Right renal pelvis (tissue), 4 donors: ENCODE data around the gene TMEM165. TPM values are rescaled to one million over a fixed set of nuclear protein-coding genes. Genes with fewer than 3 reads are reported as not detected.

Experiments used
- DNase-seq, 4 donors: peaks; one replicate each; pipeline ENCODE4 v3.0.0-alpha.2; 2013; ENCODE audit warnings: low read depth in 4 of 4, low spot score in 3 of 4, missing footprints in 1 of 4
- polyA plus RNA-seq, 4 donors: library from polyadenylated mRNA; unstranded; fragments of 120-200 nt; gene quantifications; one replicate each; pipeline ENCODE4 v1.2.1, GENCODE V29; 2013; ENCODE audit not compliant: insufficient read length in 4 of 4

The TMEM165 gene
- polyA plus RNA-seq, 4 donors, result 76.3 to 95.2 (median 88.0) TPM

DNA sequence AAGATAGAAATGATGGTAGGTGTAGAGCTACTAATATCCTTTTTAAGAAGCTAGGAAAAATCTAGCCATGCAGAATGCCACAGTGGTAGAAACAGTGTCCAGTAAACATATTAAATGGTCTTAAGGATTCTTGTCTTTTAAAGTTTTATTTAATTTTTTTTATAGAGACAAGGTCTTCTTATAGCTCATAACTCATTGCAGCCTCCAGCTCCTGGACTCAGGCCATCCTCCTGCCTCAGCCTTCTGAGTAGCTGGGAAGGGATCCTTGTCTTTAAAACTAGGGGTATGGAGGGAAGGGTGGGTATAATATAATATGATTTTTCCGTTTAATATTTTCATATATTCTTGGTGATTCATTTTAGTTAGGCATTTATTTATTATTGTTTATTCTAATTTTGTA lies 3.8 kb downstream of the TMEM165 start:
- DNase-seq, result no peak

- no peak for DNase-seq
These were observed 9.3 kb downstream of the TMEM165 start for GRCh38 chr4:55405073-55405472.

DNA sequence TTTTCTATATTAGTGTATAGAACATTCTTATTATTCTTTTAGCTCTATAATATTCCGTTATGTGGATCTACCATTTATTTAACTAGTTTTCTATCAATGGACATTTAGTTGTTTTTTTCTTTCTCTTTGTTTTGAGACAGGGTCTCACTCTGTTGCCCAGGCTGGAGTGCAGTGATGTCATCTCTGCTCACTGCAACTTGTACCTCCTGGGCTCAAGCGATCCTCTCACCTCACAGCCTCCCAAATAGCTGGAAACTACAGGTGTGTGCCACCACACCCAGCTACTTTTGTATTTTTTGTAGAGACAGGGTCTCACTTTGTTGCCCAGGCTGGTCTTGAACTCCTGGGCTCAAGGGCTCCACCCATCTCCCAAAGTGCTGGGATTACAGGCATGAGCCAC lies 10.8 kb downstream of the TMEM165 start:
- DNase-seq, result no peak

- no peak for DNase-seq
These were observed 11.4 kb downstream of the TMEM165 start for GRCh38 chr4:55407119-55407518.

- DNase-seq, result no peak
These were observed 12.0 kb downstream of the TMEM165 start for GRCh38 chr4:55407764-55408163.

DNA sequence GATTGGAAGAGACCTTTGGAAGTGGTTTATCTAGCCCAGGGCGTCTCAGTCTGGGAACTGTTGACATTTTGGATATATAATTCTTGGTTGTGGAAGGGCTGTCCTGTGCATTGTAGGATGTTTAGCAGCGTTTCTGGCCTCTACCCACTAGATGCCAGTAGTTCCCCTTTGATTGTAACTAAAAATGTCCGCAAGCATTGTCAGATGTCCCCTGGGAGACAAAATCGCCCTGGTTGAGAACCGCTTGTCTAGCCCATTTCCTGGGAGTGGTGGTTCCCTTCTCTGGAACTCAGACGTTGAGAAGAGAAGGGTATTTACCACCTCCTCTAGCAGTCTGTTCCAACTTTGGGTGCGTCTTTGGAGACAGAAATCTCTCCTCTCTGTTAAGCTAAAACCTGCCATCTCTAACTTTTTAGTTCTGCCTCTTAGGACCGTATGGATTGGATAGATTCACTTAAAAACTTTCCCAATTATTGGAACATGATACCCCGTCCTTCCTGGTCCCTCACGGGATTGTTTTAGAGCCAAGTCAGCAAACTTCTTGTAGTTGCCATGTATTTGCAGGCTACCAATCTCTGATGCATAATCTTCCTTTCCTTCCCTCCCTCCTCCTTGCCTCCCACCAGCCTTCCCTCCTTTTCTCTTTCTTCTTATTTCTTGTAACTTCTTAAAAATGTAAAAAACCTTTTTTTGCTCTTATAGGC lies 13.9 kb downstream of the TMEM165 start:
- no peak for DNase-seq

DNA sequence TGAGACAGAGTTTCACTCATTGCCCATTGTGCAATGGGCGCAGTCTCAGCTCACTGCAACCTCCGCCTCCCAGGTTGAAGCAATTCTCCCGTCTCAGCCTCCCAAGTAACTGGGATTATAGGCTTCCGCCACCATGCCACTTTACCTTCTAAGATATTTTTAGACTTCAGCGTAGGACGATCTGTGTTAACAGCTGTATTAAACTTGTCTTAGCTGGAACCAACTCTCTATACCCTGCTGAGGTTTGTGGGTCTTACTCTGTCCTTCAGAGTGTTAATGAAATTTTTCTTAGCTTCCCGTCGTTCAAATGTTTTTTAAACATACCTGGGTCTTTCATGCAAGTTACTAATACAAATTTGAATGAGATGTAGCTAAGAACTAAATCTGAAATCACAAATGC lies 14.7 kb downstream of the TMEM165 start:
- no peak for DNase-seq

DNA sequence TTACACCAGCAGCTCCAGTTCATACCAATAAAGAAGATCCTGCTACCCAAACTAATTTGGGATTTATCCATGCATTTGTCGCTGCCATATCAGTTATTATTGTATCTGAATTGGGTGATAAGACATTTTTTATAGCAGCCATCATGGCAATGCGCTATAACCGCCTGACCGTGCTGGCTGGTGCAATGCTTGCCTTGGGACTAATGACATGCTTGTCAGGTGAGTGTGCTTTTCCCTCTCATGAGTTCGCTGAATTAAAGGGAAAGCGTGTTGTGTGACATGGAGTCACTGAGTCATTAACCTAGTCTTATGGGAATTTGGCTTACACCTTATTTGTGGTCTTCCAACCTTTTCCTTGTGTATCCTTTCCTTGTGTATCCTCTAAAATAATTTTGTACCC lies 15.9 kb downstream of the TMEM165 start:
- no peak for DNase-seq

DNA sequence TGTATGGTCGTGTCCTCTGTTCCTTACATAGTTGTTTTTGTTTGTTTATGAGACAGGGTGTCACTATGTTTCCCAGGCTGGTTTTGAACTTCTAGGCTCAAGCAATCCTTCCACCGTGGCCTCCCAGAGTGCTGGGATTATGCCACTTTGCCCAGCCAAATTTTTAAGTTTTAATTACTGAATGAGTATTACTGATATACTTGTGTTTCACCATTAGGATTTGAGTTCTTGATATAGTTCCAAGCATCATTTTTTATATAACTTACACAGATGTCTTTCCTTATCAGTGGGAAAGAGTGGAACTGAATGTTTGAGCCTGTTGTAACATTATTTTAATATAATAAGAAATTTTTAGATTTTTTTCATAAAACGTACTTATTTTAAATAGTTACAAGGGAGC lies 20.4 kb downstream of the TMEM165 start:
- DNase-seq, result no peak

- no peak for DNase-seq
These were observed 29.0 kb downstream of the TMEM165 start for GRCh38 chr4:55424791-55425190.

GRCh38 chr4:55431710-55432336 lies 36.1 kb downstream of the TMEM165 start:
- DNase-seq, result no peak

DNA sequence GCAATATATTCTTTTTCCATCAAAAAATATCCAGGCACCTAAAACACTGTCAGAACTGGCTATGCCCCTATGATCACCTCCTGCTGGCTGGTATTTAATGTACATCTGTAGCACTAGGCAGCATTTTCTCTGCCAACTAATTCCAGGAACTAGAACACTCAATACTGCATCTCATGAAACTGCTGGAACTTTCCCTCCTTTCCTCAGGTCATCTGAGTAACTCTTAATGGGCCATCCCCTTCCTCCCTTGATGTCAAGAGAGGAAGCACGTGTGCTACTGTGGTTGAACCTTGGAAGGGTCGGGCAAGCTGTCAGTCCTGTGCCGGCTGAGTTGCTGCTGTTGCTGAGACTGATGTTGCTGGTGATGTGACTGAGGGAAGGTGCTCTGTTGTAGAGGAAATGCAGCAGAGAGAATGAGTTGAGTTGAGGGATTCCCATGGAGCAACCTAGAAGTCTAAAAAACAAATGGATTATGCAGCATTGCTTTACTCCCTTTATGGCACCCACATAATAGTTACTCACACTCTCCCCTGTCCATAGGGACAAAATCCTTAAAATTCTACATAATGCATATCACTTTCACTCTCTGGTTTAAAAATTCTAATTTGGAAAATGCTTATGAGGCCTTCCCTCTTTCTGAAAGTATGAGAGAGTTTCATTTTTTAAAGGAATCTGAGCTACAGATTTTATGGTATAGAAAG lies 39.5 kb downstream of the TMEM165 start:
- DNase-seq, result no peak

GRCh38 chr4:55437356-55437796 lies 41.6 kb downstream of the TMEM165 start:
- DNase-seq, result no peak

GRCh38 chr4:55437823-55438222 lies 42.1 kb downstream of the TMEM165 start:
- no peak for DNase-seq

- no peak for DNase-seq
These were observed 42.6 kb downstream of the TMEM165 start for GRCh38 chr4:55438314-55438713.

DNA sequence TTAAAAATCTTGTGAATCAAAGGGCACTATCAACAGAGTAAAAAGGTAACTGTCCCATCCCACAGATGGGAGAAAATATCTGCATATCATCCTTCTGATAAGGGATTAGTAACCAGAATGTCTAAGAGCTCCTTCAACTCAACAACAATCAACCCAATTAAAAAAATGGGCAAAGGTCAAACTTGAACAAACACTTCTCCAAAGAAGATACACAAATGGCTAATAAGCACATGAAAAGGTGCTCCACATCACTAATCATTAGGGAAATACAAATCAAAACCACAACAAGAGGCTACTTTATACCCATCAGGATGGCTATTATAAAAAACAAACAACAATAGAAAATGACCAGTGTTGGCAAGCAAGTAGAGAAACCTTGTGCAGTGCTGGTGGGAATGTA lies 43.3 kb downstream of the TMEM165 start:
- DNase-seq, result no peak

DNA sequence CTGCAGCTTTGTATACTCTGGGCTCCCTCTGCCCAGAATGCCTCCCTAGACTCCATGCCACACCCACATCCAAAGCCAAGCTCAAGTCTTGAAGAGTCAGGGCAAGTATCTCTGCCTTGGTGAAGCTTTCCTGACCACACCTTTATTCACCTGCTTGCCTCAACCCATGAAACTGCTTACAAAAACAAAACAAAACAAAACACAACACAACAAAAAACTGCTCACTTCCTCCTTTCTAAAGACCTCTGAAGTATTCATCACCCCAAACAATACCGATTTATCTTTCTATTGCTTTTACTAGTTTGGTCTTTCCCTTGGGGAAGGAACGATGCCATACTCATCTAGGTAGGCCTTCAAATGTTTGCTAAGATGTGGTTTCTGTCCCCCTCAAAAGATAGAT lies 45.0 kb downstream of the TMEM165 start:
- no peak for DNase-seq

DNA sequence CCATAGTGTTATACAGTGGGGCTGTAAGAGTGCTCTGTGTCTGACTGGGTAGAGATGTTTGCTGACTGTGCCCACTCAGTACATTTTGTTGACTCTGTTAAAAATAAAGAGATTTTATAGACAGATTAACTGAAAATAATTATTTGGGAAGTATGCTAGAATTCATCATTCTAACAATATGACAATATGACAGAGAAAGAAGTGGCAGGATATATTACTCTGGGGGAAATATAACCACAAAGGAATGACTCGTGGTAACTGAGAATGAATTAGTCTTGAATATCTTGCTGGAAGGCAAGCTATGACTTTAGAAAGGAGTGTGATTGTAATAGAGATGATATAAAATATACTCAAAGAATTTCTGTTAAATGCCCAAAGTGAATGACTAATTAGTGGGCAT lies 46.8 kb downstream of the TMEM165 start:
- DNase-seq, result no peak

GRCh38 chr4:55444827-55445226 lies 49.1 kb downstream of the TMEM165 start:
- no peak for DNase-seq

DNA sequence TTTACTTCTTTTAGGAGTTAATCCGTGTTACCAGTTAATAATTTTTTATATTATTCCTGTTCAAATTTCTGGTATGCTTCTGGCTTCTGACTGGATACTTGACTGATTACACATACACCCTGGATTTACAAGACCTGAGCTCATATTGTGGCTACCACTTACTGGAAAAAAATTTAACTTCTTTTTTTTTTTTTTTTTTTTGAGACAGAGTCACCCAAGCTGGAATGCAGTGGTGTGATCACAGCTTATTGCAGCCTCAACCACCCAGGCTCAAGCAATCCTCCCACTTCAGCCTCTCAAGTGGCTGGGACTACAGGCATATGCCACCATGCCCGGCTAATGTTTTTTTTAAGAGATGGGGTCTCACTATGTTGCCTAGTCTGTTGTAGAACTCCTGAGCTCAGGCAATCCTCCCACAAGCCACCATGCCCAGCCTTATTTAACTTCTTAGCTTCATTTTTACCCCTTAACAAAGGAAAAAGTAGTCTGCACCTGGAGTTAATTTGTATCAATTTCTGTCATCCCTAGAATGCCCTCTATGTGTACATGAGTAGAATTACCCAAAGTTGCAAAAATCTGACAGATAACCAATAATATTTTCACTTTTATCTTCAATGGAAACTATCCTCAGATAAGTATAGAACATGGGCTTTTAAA lies 50.3 kb downstream of the TMEM165 start:
- DNase-seq, result no peak

DNA sequence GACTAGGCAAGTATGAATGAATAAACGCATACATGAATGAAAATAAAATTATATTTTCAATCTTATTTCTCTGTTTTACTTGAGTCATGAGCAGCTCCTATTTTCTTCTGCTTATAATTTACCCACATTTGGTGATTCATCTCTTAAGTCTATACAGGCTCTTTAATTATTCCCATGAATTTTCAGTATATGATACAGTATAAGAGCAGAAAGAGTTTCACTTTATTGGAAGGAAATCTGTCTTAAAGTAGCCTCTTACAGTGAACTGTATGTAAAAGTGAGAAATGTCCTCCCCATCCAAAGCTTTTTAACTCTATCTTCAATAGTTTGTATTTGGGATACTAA lies 50.8 kb downstream of the TMEM165 start:
- no peak for DNase-seq
